Tibial nerve (tissue), 4 donors: ENCODE results near the gene HLA-E. TPM values are rescaled to one million over a fixed set of nuclear protein-coding genes. Genes with fewer than 3 reads are reported as not detected.
"Not testable (repeated sequence)": the region's sequence is repeated elsewhere in the genome, so short reads cannot be mapped to it uniquely, and the experiment has no call there.

ENCODE experiments used
- DNase-seq, 2 donors: peaks; one replicate each; pipeline ENCODE4 v3.0.0-alpha.2; 2019; ENCODE audit warnings: low spot score in 2 of 2
- H3K27ac ChIP-seq, 4 donors: fragments of 200-600 bp; sonication (generic) in 3 of 4; one replicate each; pipeline ENCODE4 v1.5.1; 2017 to 2019; ENCODE audit warnings: mild to moderate bottlenecking in 1 of 4
- H3K27me3 ChIP-seq, 2 donors: fragments of 200-600 bp; sonication (generic) in 1 of 2; one replicate each; pipeline versions ENCODE4 v1.5.1 to v1.6.0; 2017 to 2019
- H3K36me3 ChIP-seq, 3 donors: fragments of 200-600 bp; sonication (generic); one replicate each; pipeline ENCODE4 v1.5.1; 2018 to 2019
- H3K4me1 ChIP-seq, 4 donors: fragments of 200-600 bp; sonication (generic) in 3 of 4; one replicate each; pipeline ENCODE4 v1.5.1; 2017 to 2019
- H3K4me3 ChIP-seq, 4 donors: fragments of 200-600 bp; sonication (generic) in 3 of 4; one replicate each; pipeline ENCODE4 v1.5.1; 2017 to 2019; ENCODE audit warnings: mild to moderate bottlenecking in 1 of 4, moderate library complexity in 1 of 4
- H3K9me3 ChIP-seq, 4 donors: fragments of 200-600 bp; sonication (generic) in 3 of 4; one replicate each; pipeline ENCODE4 v1.5.1; 2017 to 2019
- CTCF ChIP-seq, 5 experiments: fragments of 200-600 bp in 3 of 5; fragments of 450-650 bp in 2 of 5; sonication (generic) in 3 of 5; IDR thresholded peaks; one replicate each; pipeline ENCODE4 v1.5.1; 2016 to 2019; ENCODE audit warnings: antibody characterized with exemption in 5 of 5, mild to moderate bottlenecking in 3 of 5, moderate library complexity in 2 of 5
- EP300 ChIP-seq, 2 donors: sonication (generic); formaldehyde crosslinking; IDR thresholded peaks; one replicate each; pipeline ENCODE4 v1.6.1; 2017; ENCODE audit warnings: antibody characterized with exemption in 2 of 2, mild to moderate bottlenecking in 1 of 2
- POLR2A ChIP-seq, 2 donors: fragments of 450-650 bp; IDR thresholded peaks; one replicate each; pipeline ENCODE4 v1.6.1; 2017; ENCODE audit warnings: antibody characterized with exemption in 2 of 2, mild to moderate bottlenecking in 2 of 2, moderate library complexity in 2 of 2
- WGBS, 2 donors: methylation state at CpG; one replicate each; pipeline ENCODE4 v1.1.5; 2018; 5-methylcytosine and 5-hydroxymethylcytosine counted together
- total RNA-seq, 4 donors: library from RNA; depleted of rRNA; stranded (reverse); fragments of >200 nt; gene quantifications; one replicate each; pipeline ENCODE4 v1.1.0, GENCODE V29; 2016

The HLA-E gene
- total RNA-seq, 4 donors from 2014 or later: 483 to 900 (median 631) TPM

GRCh38 chr6:30463651-30464618, 25.4 kb upstream of the HLA-E start:
- H3K27ac ChIP-seq: no peak overlapping the region
- H3K9me3 ChIP-seq: peaks cover 0 to 8% (median 0%) of the 10 kb centered on the region in 4 donors
- peaks cover 6 to 98% of the 10 kb centered on the region in 2 donors for H3K27me3 ChIP-seq
- WGBS, 2 donors: 22 to 32% methylated on average over 49 to 54 of the region's 64 CpGs
- peaks cover 0 to 33% (median 16%) of the 10 kb centered on the region in 4 donors for H3K4me1 ChIP-seq
- H3K4me3 ChIP-seq: peak overlapping the region in 1 of 4 donors; percentile 8
- no peaks in the 10 kb centered on the region for H3K36me3 ChIP-seq
- DNase-seq: no peak
- no peak for TF ChIP-seq EP300 (IDR thresholded peaks at IDR 0.05)
- no peak for TF ChIP-seq CTCF (IDR thresholded peaks at IDR 0.05)
- no peak for TF ChIP-seq POLR2A (IDR thresholded peaks at IDR 0.05)

GRCh38 chr6:30465595-30466306, 23.6 kb upstream of the HLA-E start:
- whole genome bisulfite sequencing, 2 donors: 12 to 18% methylated on average over 13 of the region's 13 CpGs
- no peaks in the 10 kb centered on the region for H3K9me3 ChIP-seq
- H3K4me3 ChIP-seq: peak overlapping the region in 3 of 4 donors; percentile 34 to 46 (median 36)
- no peak for TF ChIP-seq CTCF (IDR thresholded peaks at IDR 0.05)
- TF ChIP-seq POLR2A (IDR thresholded peaks at IDR 0.05): no peak
- TF ChIP-seq EP300 (IDR thresholded peaks at IDR 0.05): no peak
- peaks cover 4 to 98% of the 10 kb centered on the region in 2 donors for H3K27me3 ChIP-seq
- H3K27ac ChIP-seq: no peak overlapping the region
- no peak for DNase-seq
- H3K36me3 ChIP-seq: no peaks in the 10 kb centered on the region
- peaks cover 0 to 33% (median 16%) of the 10 kb centered on the region in 4 donors for H3K4me1 ChIP-seq

- DNase-seq: no peak
- TF ChIP-seq EP300 (IDR thresholded peaks at IDR 0.05) (no peak), POLR2A (IDR thresholded peaks at IDR 0.05) (no peak), CTCF (IDR thresholded peaks at IDR 0.05) (no peak)
- Histone ChIP-seq H3K9me3 (peaks cover 0 to 4% (median 0%) of the 10 kb centered on the region in 4 donors), H3K27me3 (peaks cover 0 to 90% of the 10 kb centered on the region in 2 donors), H3K27ac (no peak overlapping the region), H3K4me3 (no peak overlapping the region), H3K4me1 (peaks cover 0 to 11% (median 2%) of the 10 kb centered on the region in 4 donors), H3K36me3 (no peaks in the 10 kb centered on the region)
- 80 to 87% methylated on average over 1 of the region's 1 CpG for WGBS, 2 donors
Measured at GRCh38 chr6:30470968-30471367, 18.3 kb upstream of the HLA-E start.

- DNase-seq, H3K4me3 ChIP-seq, H3K27ac ChIP-seq, H3K36me3 ChIP-seq, H3K4me1 ChIP-seq: not testable (repeated sequence)
- Histone ChIP-seq H3K9me3 (peaks cover 0 to 13% (median 0%) of the 10 kb centered on the region in 4 donors), H3K27me3 (peaks cover 0 to 92% of the 10 kb centered on the region in 2 donors)
- WGBS, 2 donors: 92 to 93% methylated on average over 4 to 20 of the region's 26 CpGs
Measured at GRCh38 chr6:30475116-30475515, 14.2 kb upstream of the HLA-E start.

- H3K9me3 ChIP-seq: peaks cover 0 to 9% (median 0%) of the 10 kb centered on the region in 4 donors
- DNase-seq: no peak
- no peak for TF ChIP-seq POLR2A (IDR thresholded peaks at IDR 0.05)
- TF ChIP-seq EP300 (IDR thresholded peaks at IDR 0.05): no peak
- no peak overlapping the region for H3K27ac ChIP-seq
- 13 to 14% methylated on average over 18 of the region's 18 CpGs for WGBS, 2 donors
- no peaks in the 10 kb centered on the region for H3K36me3 ChIP-seq
- H3K4me1 ChIP-seq: peaks cover 0 to 20% (median 2%) of the 10 kb centered on the region in 4 donors
- H3K27me3 ChIP-seq: peaks cover 0 to 72% of the 10 kb centered on the region in 2 donors
- no peak overlapping the region for H3K4me3 ChIP-seq
Measured at GRCh38 chr6:30480536-30481156, 8.7 kb upstream of the HLA-E start.
